ENCODE results near the gene HNRNPA2B1. TPM values are rescaled to one million over a fixed set of nuclear protein-coding genes. Genes with fewer than 3 reads are reported as not detected.
"Not testable (repeated sequence)": the region's sequence is repeated elsewhere in the genome, so short reads cannot be mapped to it uniquely, and the experiment has no call there.

HNRNPA2B1 gene
- total RNA-seq, 4 donors from 2014 or later: 78.1 to 133 (median 99.4) TPM

DNA sequence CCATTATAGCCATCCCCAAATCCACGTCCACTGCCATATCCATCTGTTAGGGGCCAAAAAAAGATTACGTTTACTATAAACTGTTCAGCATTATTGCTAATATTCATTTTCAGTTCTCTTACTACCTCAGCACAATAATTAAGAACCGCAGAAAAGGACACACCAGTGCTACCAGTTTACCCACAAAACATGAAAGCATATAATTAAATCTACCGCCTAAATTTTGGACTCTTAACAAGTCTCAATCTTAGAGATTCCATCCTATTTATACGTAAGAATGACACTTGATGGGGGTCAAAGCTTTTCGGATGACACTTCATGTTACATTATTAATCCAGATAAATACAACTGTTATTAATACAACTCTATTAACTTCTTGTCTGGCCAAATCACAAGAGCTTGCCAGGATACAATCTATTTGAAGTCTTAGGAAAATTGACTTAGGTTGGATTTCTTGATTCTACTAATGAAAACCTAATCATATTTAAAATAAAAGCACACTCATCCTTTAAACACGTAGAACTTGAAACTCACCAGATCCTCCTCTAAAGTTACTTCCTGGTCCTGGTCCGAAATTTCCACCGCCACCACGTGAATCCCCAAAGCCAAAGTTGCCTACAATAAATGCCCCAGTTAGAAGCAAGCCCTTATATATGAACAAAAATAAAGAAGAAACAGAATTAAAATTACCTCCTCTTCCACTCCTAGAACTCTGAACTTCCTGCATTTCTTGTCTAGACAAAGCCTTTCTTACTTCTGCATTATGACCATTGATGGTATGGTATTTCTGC is 4.5 kb downstream of the HNRNPA2B1 start:
- 53 to 54% methylated on average over 10 of the region's 10 CpGs for WGBS, 2 donors
- TF ChIP-seq, protein P1, sequence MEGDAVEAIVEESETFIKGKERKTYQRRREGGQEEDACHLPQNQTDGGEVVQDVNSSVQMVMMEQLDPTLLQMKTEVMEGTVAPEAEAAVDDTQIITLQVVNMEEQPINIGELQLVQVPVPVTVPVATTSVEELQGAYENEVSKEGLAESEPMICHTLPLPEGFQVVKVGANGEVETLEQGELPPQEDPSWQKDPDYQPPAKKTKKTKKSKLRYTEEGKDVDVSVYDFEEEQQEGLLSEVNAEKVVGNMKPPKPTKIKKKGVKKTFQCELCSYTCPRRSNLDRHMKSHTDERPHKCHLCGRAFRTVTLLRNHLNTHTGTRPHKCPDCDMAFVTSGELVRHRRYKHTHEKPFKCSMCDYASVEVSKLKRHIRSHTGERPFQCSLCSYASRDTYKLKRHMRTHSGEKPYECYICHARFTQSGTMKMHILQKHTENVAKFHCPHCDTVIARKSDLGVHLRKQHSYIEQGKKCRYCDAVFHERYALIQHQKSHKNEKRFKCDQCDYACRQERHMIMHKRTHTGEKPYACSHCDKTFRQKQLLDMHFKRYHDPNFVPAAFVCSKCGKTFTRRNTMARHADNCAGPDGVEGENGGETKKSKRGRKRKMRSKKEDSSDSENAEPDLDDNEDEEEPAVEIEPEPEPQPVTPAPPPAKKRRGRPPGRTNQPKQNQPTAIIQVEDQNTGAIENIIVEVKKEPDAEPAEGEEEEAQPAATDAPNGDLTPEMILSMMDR (IDR thresholded peaks at IDR 0.05): no peak
- TF ChIP-seq POLR2A (IDR thresholded peaks at IDR 0.05): no peak
- intact Hi-C loops (cut with DNase I; ENCODE audit: low total_unique reads): loop anchor here (2.0 kb wide), 1 partner anchor 99 kb away; no protein-coding TSS in a partner anchor
- no peak overlapping the region for H3K4me3 ChIP-seq (ENCODE audit: low read depth, poor library complexity, severe bottlenecking)
- DNase-seq (ENCODE audit: low spot score in 2 of 2): no peak

DNA sequence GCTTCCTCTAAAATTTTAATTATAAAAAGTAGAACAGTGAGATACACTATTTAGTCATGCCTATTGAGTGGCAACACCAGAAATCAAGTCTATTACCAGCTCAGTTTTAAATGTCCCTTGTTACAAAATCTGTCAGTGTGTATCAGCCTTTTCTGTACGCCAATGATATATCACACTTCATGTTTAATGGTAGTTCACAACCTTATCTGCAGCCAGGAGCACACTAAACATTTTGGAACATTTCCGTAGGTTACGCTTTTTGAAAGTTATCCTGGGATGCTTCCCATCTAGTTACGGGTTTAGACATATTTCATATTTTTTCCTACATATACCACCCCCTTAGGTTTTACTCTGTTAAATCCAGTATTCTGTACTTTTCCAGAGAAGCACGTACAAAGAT is 5.4 kb downstream of the HNRNPA2B1 start:
- 77 to 83% methylated on average over 5 of the region's 5 CpGs for WGBS, 2 donors
- intact Hi-C loops (cut with DNase I; ENCODE audit: low total_unique reads): no loop called here
- no peak overlapping the region for H3K4me3 ChIP-seq (ENCODE audit: low read depth, poor library complexity, severe bottlenecking)
- TF ChIP-seq, protein P1 (IDR thresholded peaks at IDR 0.05): no peak
- TF ChIP-seq POLR2A (IDR thresholded peaks at IDR 0.05): no peak
- no peak for DNase-seq (ENCODE audit: low spot score in 2 of 2)

DNA sequence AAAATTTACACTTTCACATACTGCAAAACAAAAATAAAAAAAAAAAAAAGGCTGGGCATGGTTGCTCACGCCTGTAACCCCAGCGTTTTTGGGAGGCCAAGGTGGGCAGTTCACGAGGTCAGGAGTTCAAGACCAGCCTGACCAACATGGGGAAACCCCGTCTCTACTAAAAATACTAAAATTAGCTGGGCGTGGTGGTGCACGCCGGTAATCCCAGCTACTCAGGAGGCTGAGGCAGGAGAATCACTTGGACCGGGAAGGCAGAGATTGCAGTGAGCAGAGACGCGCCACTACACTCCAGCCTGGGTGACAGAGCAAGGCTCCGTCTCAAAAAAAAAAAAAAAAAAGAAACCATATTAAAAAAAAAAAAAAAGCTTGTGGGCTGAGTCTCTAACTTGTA is 5.8 kb downstream of the HNRNPA2B1 start:
- H3K4me3 ChIP-seq (ENCODE audit: low read depth, poor library complexity, severe bottlenecking); intact Hi-C loops (cut with DNase I; ENCODE audit: low total_unique reads); DNase-seq (ENCODE audit: low spot score in 2 of 2): not testable (repeated sequence)
- 67% methylated on average over 11 of the region's 11 CpGs for WGBS, 2 donors

DNA sequence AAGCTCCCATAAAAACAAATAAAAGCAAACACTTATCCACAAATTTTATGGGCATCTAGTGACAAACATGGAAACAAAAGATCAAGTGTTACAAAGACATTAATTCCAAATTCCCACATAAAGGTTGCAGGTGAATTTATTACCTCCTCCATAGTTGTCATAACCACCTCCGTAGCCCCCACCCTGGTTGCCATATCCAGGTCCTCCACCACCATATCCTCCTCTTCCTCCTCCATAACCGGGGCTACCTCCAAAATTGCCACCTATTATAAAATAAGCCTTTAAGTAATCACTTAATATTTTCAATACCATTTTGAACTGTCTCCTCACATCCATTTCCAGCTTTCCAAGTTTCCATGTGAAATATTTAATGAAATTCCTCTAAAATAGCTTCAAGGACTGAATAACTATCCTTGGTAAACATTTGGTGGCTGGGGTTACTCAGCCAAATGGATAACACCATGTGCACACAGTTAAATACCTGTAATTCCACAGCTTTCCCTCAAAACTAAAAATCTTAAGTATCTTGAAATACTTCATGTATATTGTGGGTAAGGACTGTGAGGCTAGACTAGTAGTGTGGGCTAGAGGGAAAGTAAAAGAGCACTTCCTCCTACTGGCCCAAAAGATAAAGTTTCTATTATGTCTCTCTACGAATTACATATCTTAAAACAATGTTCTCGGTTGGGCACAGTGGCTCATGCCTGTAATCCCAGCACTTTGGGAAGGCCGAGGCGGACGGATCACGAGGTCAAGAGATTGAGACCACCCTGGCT is 6.9 kb downstream of the HNRNPA2B1 start:
- DNase-seq (ENCODE audit: low spot score in 2 of 2): no peak
- WGBS, 2 donors: 80 to 82% methylated on average over 8 of the region's 8 CpGs
- intact Hi-C loops (cut with DNase I; ENCODE audit: low total_unique reads): no loop called here
- H3K4me3 ChIP-seq (ENCODE audit: low read depth, poor library complexity, severe bottlenecking): no peak overlapping the region
- TF ChIP-seq POLR2A (IDR thresholded peaks at IDR 0.05): no peak
- TF ChIP-seq, protein P1 (IDR thresholded peaks at IDR 0.05): no peak

DNA sequence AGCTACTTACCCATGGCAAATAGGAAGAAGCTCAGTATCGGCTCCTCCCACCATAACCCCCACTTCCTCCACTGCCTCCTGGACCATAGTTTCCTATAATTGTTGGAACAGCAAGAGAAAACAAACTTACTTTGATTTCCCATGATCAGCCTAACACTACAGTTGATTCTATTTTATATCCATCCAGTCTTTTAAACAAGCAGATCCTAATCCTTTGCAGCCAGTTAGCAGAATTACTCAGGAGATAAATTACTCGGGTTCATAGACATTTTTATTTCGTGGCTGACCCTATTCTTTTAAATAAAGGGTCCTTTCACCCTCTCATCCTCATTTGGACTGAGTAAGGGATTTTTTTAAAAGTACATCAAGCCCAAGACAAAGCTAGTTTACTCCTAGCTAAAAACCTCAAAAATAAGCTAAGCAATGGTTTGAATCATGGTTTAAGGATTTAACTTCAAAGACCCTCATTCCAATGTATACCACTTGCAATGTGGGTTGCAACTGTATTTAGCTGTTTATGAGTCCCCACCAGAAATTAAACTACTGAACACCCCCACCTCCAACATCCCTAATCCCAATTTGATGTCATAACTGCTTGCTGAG is 8.0 kb downstream of the HNRNPA2B1 start:
- no peak overlapping the region for H3K4me3 ChIP-seq (ENCODE audit: low read depth, poor library complexity, severe bottlenecking)
- no peak for DNase-seq (ENCODE audit: low spot score in 2 of 2)
- TF ChIP-seq, protein P1 (IDR thresholded peaks at IDR 0.05): no peak
- no peak for TF ChIP-seq POLR2A (IDR thresholded peaks at IDR 0.05)
- WGBS, 2 donors: 77 to 78% methylated on average over 3 of the region's 3 CpGs
- intact Hi-C loops (cut with DNase I; ENCODE audit: low total_unique reads): no loop called here

DNA sequence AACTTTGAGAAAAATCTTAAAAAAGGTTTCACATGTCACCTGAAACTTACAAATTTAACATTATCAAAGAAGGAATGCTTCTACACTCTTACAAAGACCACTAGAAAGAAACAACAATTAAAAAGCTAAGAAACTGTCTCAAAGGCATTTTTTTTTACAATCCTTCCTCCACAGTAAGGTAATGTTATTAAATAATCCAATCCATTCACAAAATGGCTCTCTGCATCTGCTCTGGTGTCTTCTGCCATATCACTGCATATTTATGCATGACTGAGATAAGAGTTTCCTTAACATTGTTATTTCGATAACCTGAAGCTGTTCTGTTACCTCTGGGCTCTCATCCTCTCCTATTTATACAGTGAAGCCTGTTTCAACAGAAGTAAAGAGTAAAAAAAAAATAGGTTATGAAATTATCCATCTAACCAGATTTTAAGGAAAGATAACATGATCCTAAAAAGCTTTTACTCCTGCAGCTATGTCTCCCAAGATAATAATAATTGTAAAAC is 8.5 kb downstream of the HNRNPA2B1 start:
- H3K4me3 ChIP-seq (ENCODE audit: low read depth, poor library complexity, severe bottlenecking): no peak overlapping the region
- WGBS, 2 donors: 67 to 68% methylated on average over 1 of the region's 1 CpG
- intact Hi-C loops (cut with DNase I; ENCODE audit: low total_unique reads): no loop called here
- DNase-seq (ENCODE audit: low spot score in 2 of 2): no peak
- TF ChIP-seq, protein P1 (IDR thresholded peaks at IDR 0.05): no peak
- no peak for TF ChIP-seq POLR2A (IDR thresholded peaks at IDR 0.05)
